Stimulated activated CD4-positive, alpha-beta T cell treated with anti-CD3 and anti-CD28 coated beads, Interleukin-1b, Interleukin-23, amount 100 ng/mL, for 4 hours (primary cell): ENCODE results near the gene SLC9A9.

ENCODE experiments used
- DNase-seq, 2 donors: peaks; one replicate each; pipeline ENCODE4 v3.0.0-alpha.2; 2020; ENCODE audit warnings: low read depth in 2 of 2

Gene SLC9A9

DNA sequence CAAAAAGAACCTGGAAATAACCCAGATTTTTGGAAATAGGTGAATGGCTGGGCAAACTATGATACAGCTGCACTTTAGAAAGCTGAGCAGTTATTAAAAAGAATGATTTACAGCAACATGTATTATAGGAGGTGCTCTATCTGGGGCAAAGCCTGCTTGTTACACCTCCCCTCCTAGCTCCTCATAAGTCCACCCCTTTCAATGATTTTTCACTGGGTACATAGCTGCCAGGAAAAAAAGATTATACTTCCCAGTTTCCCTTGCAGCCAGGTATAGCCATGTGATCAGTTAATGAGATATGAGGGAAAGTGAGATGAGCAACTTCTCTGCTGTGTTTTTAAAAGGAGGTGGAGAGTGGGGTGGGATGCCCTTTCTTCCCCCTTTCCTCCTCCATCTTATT is 631.0 kb downstream of the SLC9A9 start:
- no peak for DNase-seq

- DNase-seq: no peak
Observed at GRCh38 chr3:143216709-143217182, 631.5 kb downstream of the SLC9A9 start.
